ENCODE results near the gene DKK3.

The DKK3 gene

GRCh38 chr11:12003336-12003735 lies 5.1 kb downstream of the DKK3 start:
- no peak for DNase-seq

GRCh38 chr11:12001186-12001585 lies 7.2 kb downstream of the DKK3 start:
- no peak for DNase-seq

- DNase-seq, result no peak
These were observed 10.2 kb downstream of the DKK3 start for GRCh38 chr11:11998091-11998781.

DNA sequence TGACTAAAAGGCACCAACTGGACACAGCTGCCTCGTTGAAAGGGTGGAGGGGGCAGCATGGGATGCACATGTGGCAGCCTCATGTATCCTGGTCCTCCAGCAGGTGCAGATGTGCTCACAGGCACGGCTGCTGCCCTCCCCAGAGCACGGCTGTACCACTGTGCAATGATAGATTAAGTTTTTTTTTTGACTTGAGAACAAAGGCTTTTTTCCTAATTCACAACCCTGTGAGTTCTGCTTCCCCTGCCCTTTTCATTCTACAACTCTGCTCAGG lies 11.4 kb downstream of the DKK3 start:
- no peak for DNase-seq

- DNase-seq, result no peak
These were observed 11.9 kb downstream of the DKK3 start for GRCh38 chr11:11996321-11997048.

DNA sequence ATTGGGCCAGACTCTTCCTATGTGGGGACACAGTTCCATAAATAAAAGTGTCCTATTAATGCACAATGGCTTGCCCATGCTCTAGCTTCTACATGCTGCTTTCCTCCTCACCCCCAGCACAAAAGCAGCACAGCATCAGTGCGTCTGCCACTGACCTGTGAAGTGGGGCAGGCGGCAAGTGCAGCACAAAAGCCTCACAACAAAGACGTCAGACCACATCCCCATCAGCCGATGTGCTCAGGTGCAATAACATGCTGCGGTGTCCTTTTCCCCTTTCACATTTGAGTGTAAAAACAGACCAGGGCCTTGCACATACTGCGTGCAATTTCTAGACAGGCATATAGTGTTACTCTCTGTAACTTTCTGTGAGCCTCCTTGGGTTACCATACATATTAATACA lies 12.8 kb downstream of the DKK3 start:
- DNase-seq, result no peak

DNA sequence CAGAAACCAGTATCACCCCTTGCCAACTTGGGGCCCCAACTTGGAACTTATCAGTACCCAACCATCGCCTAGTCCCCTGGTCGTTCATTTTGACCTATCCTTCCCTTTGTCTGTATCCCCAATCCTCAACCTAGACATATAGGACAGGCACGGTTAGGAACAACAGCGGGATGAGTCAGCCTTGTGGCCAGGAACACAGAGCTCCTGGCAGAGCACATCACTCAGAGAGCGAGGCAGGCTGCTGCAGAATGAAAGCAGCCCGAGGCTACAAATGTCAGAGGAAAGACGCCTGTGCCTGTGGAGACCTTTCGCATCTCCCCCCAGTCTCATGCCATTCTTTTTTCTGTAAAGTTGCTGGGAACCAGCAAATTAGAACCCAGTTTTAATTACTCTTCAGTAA lies 14.6 kb downstream of the DKK3 start:
- no peak for DNase-seq

GRCh38 chr11:11992257-11993212 lies 15.9 kb downstream of the DKK3 start:
- DNase-seq, result no peak

GRCh38 chr11:11989774-11990744 lies 18.4 kb downstream of the DKK3 start:
- DNase-seq, result no peak

GRCh38 chr11:11988681-11989261 lies 19.7 kb downstream of the DKK3 start:
- no peak for DNase-seq

DNA sequence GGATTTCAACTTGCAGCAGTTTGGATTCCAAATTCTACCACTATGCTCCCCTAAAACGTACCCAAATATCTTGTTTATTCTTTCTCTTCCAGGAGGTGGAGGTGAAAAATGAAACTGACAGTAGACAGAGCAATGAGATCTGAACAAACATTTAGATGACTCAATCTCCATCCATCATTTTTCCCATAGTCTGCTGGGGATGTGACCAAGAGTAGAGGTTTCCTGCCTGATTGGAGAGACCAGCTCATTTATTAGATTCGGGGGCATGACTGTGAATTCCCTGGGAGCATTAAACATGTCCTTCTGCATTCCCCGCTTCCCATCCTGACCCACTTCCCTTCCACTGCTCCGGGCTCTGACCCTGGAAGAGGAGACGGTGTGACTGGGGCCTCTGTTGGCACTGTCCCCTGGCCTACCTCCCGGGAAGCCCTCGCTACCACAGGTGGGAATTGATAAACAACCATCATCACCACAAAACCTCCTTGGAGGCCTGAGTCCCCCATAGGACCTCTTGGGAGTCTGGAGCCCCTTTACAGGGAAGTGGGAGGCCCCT lies 20.3 kb downstream of the DKK3 start:
- no peak for DNase-seq

- DNase-seq, result no peak
These were observed 20.9 kb downstream of the DKK3 start for GRCh38 chr11:11987503-11988022.

DNA sequence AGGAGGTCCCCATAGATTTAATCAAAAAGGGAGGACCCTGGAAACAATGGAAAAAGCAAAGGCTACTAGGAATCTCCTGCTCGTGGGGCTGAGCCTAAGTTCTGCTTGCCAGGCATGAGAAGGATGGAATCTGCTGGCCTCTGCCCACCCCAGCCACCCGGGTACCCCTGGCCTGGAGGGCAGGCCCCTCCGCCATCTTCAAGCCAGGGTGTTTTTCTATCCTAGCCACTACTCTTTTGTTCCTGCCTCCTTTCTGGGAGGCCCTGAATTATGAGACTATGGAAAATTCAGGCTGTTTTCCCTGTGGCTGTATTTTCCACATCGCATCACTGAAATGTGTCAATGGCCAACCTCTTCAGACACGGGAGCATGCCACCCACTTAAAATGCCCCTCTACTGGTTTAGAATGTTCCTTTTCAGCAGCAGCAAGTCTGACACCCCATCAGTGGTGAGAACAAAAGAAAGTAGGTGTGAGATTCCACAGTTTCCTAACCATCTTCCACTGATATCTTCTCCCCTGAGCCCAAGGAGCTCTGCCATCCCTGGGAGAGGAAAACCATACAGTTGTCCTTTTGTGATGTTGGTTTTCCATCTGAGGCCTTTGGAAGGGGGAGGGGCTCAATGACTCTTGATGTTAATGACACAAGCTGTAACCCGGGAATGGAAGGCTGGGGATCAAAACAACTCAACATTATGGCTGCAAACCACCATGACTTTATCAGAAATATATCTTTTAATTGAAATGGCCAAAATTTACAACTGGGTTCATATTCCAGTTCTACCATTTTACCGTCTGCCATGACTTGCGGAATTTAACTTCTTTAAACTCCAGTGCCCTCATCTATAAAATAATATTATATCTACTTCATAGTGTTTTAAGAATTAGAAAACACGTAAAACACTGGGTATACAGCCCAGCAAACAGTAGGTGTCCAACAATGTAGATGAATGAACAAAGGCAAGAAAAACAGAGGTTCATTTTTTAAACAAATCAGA lies 22.2 kb downstream of the DKK3 start:
- DNase-seq, result no peak

DNA sequence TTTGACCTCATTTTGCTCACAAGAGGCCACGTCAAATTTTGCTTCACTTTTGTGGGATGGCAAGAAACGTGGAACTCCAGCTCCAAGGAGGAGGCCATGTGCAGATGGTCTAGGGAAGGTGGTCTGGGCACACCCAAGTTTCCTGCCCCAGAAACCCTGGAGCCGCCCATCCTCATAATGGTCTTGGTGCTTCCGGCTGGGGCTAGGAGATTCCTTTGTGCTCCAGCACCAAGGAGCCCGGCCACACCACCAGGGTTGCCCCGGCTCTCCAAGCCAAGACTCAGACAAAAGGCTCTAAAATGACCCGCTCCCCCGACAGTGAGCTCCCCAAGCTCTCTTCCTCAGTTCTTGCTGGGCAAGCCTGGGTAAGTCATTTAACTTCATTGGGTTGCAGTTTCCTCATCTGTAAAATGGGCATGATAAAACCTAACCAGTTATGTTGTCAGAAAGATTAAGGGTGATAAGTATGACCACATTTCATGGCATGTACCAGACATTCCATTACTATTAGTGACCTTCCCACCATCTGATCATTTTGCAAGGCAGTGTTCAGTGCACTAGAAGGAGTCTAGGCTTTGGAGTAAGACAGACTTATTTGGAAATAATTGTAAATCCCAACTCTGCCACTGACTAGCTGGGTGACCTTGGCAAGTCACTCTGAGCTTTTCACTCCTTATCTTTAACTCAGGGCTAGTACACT lies 23.3 kb downstream of the DKK3 start:
- DNase-seq, result no peak

- DNase-seq, result no peak
These were observed 23.9 kb downstream of the DKK3 start for GRCh38 chr11:11984563-11984962.

- DNase-seq, result no peak
These were observed 25.0 kb downstream of the DKK3 start for GRCh38 chr11:11983427-11983826.

GRCh38 chr11:11982975-11983374 lies 25.5 kb downstream of the DKK3 start:
- no peak for DNase-seq

DNA sequence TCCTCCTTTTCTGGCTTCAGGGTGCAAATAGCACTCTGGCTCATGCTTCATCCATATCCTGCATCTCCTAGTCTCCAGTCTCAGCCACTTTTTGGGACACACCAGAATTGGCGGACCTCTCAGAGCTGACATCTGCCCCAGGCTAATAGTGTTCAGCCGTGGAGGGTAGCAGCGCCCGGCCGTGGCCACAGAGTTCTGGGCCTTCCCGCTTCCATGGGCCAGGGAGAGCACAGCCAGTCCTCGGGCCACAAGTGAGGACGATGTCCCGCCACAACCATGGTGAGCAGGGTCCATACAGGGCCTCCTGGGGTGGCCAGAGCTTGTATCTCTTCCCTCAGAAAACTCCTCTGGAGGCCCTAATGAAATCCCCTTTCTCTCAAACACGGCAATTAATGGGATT lies 26.0 kb downstream of the DKK3 start:
- no peak for DNase-seq

DNA sequence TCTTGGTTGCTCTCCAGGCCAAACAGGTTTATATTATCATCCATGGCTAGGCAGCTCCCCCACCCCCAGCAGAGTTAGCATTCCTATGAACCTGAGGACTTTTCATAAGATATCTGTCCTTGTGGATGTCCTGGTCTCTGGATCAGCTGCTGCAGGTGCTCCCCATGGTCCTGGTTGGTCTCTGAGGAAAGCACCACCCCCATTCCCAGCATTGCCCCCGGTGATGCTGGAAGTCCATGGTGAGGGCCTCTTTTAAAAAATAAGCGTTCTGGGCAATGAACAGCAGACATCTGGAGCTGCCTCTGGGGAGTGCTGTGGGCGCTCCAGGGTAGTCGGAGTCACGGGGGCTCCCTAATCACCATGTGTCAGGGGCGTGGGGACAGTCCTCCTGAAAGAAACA lies 26.6 kb downstream of the DKK3 start:
- no peak for DNase-seq

DNA sequence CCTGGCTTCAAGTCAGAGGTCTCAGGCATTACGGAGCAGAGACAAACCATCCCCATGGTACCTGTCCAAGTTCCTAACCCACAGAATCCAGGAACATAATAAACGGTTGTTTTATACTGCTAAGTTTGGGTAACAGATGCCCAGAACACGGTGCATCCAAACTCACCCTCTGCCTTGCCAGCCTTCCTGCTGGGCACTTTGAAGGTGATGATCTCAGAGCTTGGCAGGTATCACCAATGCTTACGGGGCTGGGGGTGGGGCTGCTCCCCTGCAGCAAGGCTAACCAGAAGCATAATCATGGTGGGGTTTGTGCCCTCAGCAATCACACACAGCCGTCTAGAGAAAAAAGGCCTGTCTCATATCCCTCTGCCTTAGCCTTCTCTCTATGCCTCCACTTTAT lies 27.1 kb downstream of the DKK3 start:
- DNase-seq, result no peak

Data from NCI-H1092 (cell line).